Ammon's horn (tissue), 1 donor: ENCODE data around the gene TANGO2.

Source experiments
- DNase-seq: peaks from one replicate; pipeline ENCODE4 v3.0.0-alpha.2; 2016; ENCODE audit warnings: low spot score

TANGO2 gene

GRCh38 chr22:20046730-20047129 is 25.8 kb downstream of the TANGO2 start:
- no peak for DNase-seq

- DNase-seq: no peak
Observed at GRCh38 chr22:20051927-20052308, 31.0 kb downstream of the TANGO2 start.

- no peak for DNase-seq
Observed at GRCh38 chr22:20052309-20053259, 31.7 kb downstream of the TANGO2 start.

GRCh38 chr22:20053407-20054033 is 32.6 kb downstream of the TANGO2 start:
- no peak for DNase-seq

- DNase-seq: no peak
Observed at GRCh38 chr22:20054034-20054427, 33.1 kb downstream of the TANGO2 start.

- no peak for DNase-seq
Observed at GRCh38 chr22:20054485-20054884, 33.6 kb downstream of the TANGO2 start.

GRCh38 chr22:20055144-20055543 is 34.2 kb downstream of the TANGO2 start:
- no peak for DNase-seq

- DNase-seq: no peak
Observed at GRCh38 chr22:20055654-20056053, 34.7 kb downstream of the TANGO2 start.

- DNase-seq: no peak
Observed at GRCh38 chr22:20056161-20056560, 35.3 kb downstream of the TANGO2 start.

- no peak for DNase-seq
Observed at GRCh38 chr22:20056696-20057386, 35.9 kb downstream of the TANGO2 start.

GRCh38 chr22:20057596-20058268 is 36.8 kb downstream of the TANGO2 start:
- DNase-seq: no peak

- no peak for DNase-seq
Observed at GRCh38 chr22:20058989-20059770, 38.3 kb downstream of the TANGO2 start.

- DNase-seq: no peak
Observed at GRCh38 chr22:20060700-20061480, 40.0 kb downstream of the TANGO2 start.

GRCh38 chr22:20061481-20061861 is 40.6 kb downstream of the TANGO2 start:
- DNase-seq: peak; percentile 2

- no peak for DNase-seq
Observed at GRCh38 chr22:20062043-20062765, 41.3 kb downstream of the TANGO2 start.

- DNase-seq: no peak
Observed at GRCh38 chr22:20062766-20063083, 41.8 kb downstream of the TANGO2 start.

- no peak for DNase-seq
Observed at GRCh38 chr22:20063271-20064139, 42.6 kb downstream of the TANGO2 start.

- DNase-seq: no peak
Observed at GRCh38 chr22:20064140-20064480, 43.2 kb downstream of the TANGO2 start.

- DNase-seq: no peak
Observed at GRCh38 chr22:20064545-20065262, 43.8 kb downstream of the TANGO2 start.
